Right atrium auricular region (tissue), 2 donors: ENCODE data around the gene PSMA6. TPM values are rescaled to one million over a fixed set of nuclear protein-coding genes. Genes with fewer than 3 reads are reported as not detected.

ENCODE experiments used
- DNase-seq: peaks from one replicate; pipeline ENCODE4 v3.0.0-alpha.2; 2019; ENCODE audit warnings: low spot score
- H3K27ac ChIP-seq, 2 donors: fragments of 200-600 bp; sonication (generic); 1 replicate in 1 of 2; 2 replicates in 1 of 2; pipeline ENCODE4 v1.5.1; 2016 to 2019
- H3K27me3 ChIP-seq, 2 donors: fragments of 200-600 bp; sonication (generic); one replicate each; pipeline versions ENCODE4 v1.5.1 to v1.6.0; 2017 to 2019
- H3K36me3 ChIP-seq: fragments of 200-600 bp; sonication (generic); one replicate; pipeline ENCODE4 v1.5.1; 2016
- H3K4me1 ChIP-seq, 2 donors: fragments of 200-600 bp; sonication (generic); one replicate each; pipeline versions ENCODE4 v1.5.1 to v1.6.0; 2017 to 2019
- H3K4me3 ChIP-seq, 2 donors: fragments of 200-600 bp; sonication (generic); 1 replicate in 1 of 2; 2 replicates in 1 of 2; pipeline ENCODE4 v1.5.1; 2017 to 2019; ENCODE audit warnings: mild to moderate bottlenecking in 1 of 2, moderate library complexity in 1 of 2
- H3K9me3 ChIP-seq, 2 donors: fragments of 200-600 bp; sonication (generic); one replicate each; pipeline ENCODE4 v1.5.1; 2019
- total RNA-seq, 2 donors: library from RNA; depleted of rRNA; stranded (reverse); fragments of >200 nt; gene quantifications; one replicate each; pipeline ENCODE4 v1.1.0, GENCODE V29; 2016
- TF ChIP-seq, protein P1 (sequence below), 2 donors: fragments of 200-600 bp; sonication (generic); IDR thresholded peaks; one replicate each; pipeline ENCODE4 v1.5.1; 2019; ENCODE audit warnings: antibody characterized with exemption in 2 of 2

Gene PSMA6
- total RNA-seq, 2 donors from 2014 or later = 143 to 191 TPM

DNA sequence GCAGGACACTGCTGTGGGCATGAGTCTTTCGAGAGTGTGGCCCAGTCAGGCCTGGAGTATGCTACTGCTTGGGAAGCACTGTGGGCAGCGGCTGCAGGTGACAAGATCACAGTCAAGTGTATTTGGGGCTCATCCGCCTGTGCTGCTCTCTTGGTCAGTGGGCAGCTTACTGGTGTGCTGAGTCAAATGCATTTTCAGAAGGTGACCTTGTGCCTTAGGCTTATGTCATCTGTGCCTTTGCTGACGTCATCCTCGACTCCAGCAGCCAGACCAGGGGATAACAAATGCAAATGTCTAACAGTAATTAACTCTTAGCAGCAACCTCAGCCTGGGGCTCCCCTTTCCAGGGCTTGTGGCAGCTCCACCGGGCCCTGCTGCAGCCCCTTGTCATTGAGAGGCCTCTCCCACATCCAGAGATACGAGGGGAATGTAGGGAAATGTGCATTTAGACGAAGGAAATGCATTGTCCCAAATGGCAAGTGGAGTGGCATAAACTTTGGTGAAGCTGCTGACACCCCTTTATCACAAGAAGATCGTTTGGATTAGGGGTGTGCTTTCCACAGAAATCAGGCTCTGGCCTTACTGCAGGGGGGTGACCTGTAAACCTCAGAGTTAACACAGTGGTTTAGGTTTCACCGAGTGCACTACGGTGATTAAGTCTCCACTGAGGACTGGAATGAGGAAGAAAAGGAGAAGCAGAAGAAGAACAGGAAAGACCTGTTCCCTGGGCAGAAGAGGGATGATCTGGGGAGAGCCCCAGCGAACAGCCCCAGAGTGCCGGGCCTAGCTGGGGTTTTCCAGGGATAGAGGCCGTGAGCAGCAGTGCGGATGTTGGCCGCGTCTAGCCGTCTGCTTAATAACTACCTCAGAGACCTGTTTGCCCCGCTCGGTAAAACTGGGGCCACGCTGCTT is 39.7 kb downstream of the PSMA6 start:
- Histone ChIP-seq H3K27me3 (no peaks in the 10 kb centered on the region), H3K27ac (no peak overlapping the region), H3K4me3 (no peak overlapping the region), H3K36me3 (no peaks in the 10 kb centered on the region), H3K4me1 (peaks cover 0 to 45% of the 10 kb centered on the region in 2 donors), H3K9me3 (no peaks in the 10 kb centered on the region)
- TF ChIP-seq, protein P1, sequence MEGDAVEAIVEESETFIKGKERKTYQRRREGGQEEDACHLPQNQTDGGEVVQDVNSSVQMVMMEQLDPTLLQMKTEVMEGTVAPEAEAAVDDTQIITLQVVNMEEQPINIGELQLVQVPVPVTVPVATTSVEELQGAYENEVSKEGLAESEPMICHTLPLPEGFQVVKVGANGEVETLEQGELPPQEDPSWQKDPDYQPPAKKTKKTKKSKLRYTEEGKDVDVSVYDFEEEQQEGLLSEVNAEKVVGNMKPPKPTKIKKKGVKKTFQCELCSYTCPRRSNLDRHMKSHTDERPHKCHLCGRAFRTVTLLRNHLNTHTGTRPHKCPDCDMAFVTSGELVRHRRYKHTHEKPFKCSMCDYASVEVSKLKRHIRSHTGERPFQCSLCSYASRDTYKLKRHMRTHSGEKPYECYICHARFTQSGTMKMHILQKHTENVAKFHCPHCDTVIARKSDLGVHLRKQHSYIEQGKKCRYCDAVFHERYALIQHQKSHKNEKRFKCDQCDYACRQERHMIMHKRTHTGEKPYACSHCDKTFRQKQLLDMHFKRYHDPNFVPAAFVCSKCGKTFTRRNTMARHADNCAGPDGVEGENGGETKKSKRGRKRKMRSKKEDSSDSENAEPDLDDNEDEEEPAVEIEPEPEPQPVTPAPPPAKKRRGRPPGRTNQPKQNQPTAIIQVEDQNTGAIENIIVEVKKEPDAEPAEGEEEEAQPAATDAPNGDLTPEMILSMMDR (IDR thresholded peaks at IDR 0.05) = no peak
- no peak for DNase-seq

DNA sequence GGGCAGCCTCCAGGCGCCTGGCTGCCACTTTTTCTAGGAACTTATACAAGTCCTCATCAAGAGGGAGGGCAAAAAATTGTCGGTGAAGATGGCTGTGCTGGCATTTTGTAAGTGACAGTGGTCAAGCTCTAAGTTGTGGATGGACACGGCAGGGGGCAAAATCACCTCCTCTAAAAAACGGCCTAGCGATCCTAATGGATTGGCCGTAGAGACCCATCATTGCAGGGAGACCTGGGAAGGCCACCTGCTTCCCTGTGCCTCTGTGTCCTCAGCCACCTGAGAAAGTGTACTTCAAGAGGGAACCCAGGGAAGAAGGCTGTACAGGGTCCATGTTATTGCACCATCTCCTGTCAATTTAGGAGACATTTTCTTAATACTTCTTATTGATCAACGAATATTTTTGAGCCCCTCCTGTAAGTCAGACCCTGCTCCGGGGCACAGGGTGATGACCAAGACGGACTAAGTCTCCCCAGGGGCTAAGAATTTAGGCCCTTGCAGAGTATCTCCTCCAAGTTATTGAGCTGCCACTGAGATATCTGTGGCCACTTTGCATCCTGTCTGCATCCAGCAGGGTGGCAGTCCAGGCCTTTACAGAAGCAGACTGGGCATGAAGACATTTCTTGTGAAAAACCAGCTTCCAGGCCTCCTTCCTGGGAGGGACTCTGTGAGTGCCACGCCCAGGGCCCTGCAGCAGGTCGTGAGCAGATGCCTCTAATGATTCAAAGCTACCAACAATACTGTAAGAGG is 40.5 kb downstream of the PSMA6 start:
- Histone ChIP-seq H3K27me3 (no peaks in the 10 kb centered on the region), H3K4me3 (no peak overlapping the region), H3K9me3 (no peaks in the 10 kb centered on the region), H3K36me3 (no peaks in the 10 kb centered on the region), H3K27ac (peak overlapping the region; percentile 6 to 27), H3K4me1 (peaks cover 0 to 53% of the 10 kb centered on the region in 2 donors)
- TF ChIP-seq, protein P1 (IDR thresholded peaks at IDR 0.05) = no peak
- DNase-seq = no peak

DNA sequence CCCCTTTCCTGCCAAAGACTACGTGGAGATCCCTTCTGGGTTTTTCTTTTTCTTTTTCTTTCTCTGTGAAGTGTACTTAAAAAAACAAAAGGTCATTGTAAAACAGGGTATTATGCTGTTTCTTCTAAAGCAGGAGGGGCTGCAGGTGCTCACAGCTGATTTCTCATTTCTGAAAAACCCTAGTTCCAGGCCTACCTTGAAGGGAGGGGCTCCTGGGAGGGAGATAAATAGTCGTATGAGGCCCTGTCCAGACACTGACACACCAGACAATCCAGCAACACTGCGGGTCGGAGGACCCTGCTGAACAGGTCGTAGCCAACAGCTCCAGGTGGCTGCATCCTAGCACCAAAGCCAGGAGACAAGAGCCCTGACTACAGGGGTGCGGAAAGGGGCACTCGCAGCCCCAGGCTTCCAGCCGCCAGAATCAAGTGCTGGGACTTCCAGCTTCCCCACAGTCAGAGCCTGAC is 41.1 kb downstream of the PSMA6 start:
- TF ChIP-seq, protein P1 (IDR thresholded peaks at IDR 0.05) = no peak
- Histone ChIP-seq H3K4me1 (peaks cover 0 to 58% of the 10 kb centered on the region in 2 donors), H3K27me3 (no peaks in the 10 kb centered on the region), H3K9me3 (no peaks in the 10 kb centered on the region), H3K27ac (peak overlapping the region; percentile 6 to 27), H3K4me3 (no peak overlapping the region), H3K36me3 (no peaks in the 10 kb centered on the region)
- DNase-seq = no peak

DNA sequence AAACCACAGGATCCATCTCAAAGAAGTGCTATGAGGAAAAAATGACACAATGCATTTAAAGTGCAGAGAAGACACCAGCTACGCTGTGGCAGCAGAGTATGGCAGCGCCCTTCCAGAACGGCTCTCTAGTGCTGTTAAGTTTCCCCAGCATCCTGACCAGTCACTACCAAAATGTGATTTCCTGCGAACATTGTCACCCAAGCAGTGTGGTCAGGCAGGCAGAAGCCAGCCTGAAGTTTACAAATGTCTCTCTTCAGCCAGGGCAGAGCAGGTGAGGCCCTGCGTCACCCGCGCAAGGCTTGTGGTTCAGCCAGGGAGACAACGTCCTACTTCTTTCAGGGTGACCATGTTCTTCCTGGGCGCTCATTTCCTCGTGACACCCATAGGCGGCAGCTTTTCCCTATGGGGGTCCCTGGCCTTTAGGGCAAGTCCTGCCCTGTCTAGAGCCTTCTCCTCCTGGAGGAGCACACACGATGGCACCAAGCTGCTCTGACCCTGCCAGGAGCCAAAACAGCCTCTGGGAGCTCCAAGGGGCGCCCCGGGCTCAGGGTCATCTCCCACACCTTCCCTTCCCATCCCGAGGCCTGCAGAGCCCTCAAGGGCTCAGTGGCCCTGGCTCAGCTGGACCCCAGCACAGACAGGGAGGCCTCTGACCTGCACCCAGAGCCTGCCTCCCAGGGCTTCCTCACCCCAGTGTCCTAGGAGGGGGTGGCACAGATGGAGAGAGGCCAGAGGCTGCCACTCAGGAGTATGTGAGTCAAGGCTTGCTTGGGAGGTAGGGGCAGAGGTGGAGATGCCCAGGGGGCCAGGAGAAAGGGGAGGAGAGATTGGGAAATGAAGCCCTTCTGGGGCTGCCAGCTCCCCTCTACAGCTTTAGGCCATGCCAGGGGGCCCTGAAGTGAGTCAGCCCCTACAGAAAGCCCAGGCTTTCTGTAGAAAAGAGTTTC is 41.9 kb downstream of the PSMA6 start:
- H3K27ac ChIP-seq = peak overlapping the region in 1 of 2 donors; percentile 53

More for the DNA sequence above, 41.9 kb downstream of the PSMA6 start:
- no peak overlapping the region for H3K4me3 ChIP-seq
- H3K36me3 ChIP-seq = no peaks in the 10 kb centered on the region
- TF ChIP-seq, protein P1 (IDR thresholded peaks at IDR 0.05) = no peak
- no peak for DNase-seq
- H3K27me3 ChIP-seq = no peaks in the 10 kb centered on the region
- H3K4me1 ChIP-seq = peaks cover 0 to 58% of the 10 kb centered on the region in 2 donors
- no peaks in the 10 kb centered on the region for H3K9me3 ChIP-seq
